Ovary (tissue), 9 donors: ENCODE measurements around the gene PITPNM3. TPM values are rescaled to one million over a fixed set of nuclear protein-coding genes. Genes with fewer than 3 reads are reported as not detected.

Source experiments
- DNase-seq, 5 donors: peaks; one replicate each; pipeline ENCODE4 v3.0.0-alpha.2; 2019 to 2020
- H3K27ac ChIP-seq, 2 donors: fragments of 200-600 bp; one replicate each; pipeline versions ENCODE4 v1.5.1 to v1.8.0; 2019 to 2022
- H3K27me3 ChIP-seq: fragments of 200-600 bp; one replicate; pipeline ENCODE4 v1.8.0; 2022
- H3K36me3 ChIP-seq: fragments of 200-600 bp; sonication (generic); one replicate; pipeline ENCODE4 v1.5.1; 2019
- H3K4me1 ChIP-seq: one replicate; pipeline ENCODE4 v1.8.1; 2013; ENCODE audit warnings: mild to moderate bottlenecking, moderate library complexity; ENCODE audit not compliant: insufficient read depth
- H3K4me3 ChIP-seq: fragments of 200-600 bp; sonication (generic); one replicate; pipeline ENCODE4 v1.5.1; 2017
- H3K9me3 ChIP-seq, 2 donors: fragments of 200-600 bp in 1 of 2; sonication (generic) in 1 of 2; one replicate each; pipeline versions ENCODE4 v1.5.1 to v1.8.1; 2013 to 2019; ENCODE audit warnings: mild to moderate bottlenecking in 1 of 2, moderate library complexity in 1 of 2
- CTCF ChIP-seq, 3 donors: fragments of 450-650 bp in 2 of 3; fragments of 200-600 bp in 1 of 3; IDR thresholded peaks; one replicate each; pipeline versions ENCODE4 v1.5.1 to v1.8.0; 2016 to 2022; ENCODE audit warnings: antibody characterized with exemption in 3 of 3, mild to moderate bottlenecking in 1 of 3
- EP300 ChIP-seq: sonication (generic); formaldehyde crosslinking; IDR thresholded peaks from one replicate; pipeline ENCODE4 v1.6.1; 2017; ENCODE audit warnings: antibody characterized with exemption
- POLR2A ChIP-seq: fragments of 450-650 bp; IDR thresholded peaks from one replicate; pipeline ENCODE4 v1.6.1; 2017; ENCODE audit warnings: antibody characterized with exemption, mild to moderate bottlenecking, moderate library complexity
- WGBS, 3 donors: extraction: QIAGEN DNeasy Blood & Tissue Kit in 1 of 3; methylation state at CpG; one replicate each; pipeline versions ENCODE4 v1.1.5 to v1.1.7; 2013 to 2017; 5-methylcytosine and 5-hydroxymethylcytosine counted together
- intact Hi-C, 4 donors: fragments of 100-400 bp; cut with DNase I; formaldehyde crosslinking; loops; one replicate each; pipeline versions ENCODE4 v1.11.0 to v1.15.1; 2022 to 2023
- polyA plus RNA-seq, 2 donors: library from polyadenylated mRNA; stranded (reverse); fragments of 200-250 nt in 1 of 2; fragments of 350-450 nt in 1 of 2; fragmentation: Illumina TruSeq in 1 of 2; extraction: RNeasy Lipid Tissue Mini Kit (QIAGEN cat#74804) in 1 of 2; gene quantifications; one replicate each; pipeline ENCODE4 v1.2.3, GENCODE V29; 2013 to 2014
- total RNA-seq, 7 donors: library from RNA; depleted of rRNA in 2 of 7; stranded (reverse); fragments of >200 nt in 2 of 7; fragmentation: NEBNext Ultra II Directional in 3 of 7; extraction: Animal tissue kit (Norgen Biotek cat#: 25700) in 3 of 7; gene quantifications; one replicate each; pipeline versions ENCODE4 v1.1.0 to v1.2.4, GENCODE V29; 2016 to 2023
- donor health status: DM: no; HTN: no; CAD: no; lungs with moderate emphysema.
- donor health status: DM: no; HTN: no; CAD: no.
- donor health status: Bipolar disorder and iron deficiency.
- donor health status: DM: yes; HTN: yes; CAD: no.
- donor health status: DM: no; HTN: no; CAD: no.
- donor health status: DM: yes; HTN: yes; CAD: no.

The PITPNM3 gene
- total and polyA plus RNA-seq, 9 donors: 10.0 to 68.7 (median 17.9) TPM

GRCh38 chr17:6482105-6482455, 74.3 kb downstream of the PITPNM3 start:
- H3K36me3 ChIP-seq: no peaks in the 10 kb centered on the region
- no peaks in the 10 kb centered on the region for H3K27me3 ChIP-seq
- intact Hi-C loops: no loop called here
- 88 to 93% (median 91%) methylated on average over 6 of the region's 6 CpGs for WGBS, 3 donors
- H3K9me3 ChIP-seq: no peaks in the 10 kb centered on the region
- no peak overlapping the region for H3K27ac ChIP-seq
- TF ChIP-seq CTCF (IDR thresholded peaks at IDR 0.05): no peak
- no peak for TF ChIP-seq EP300
- TF ChIP-seq POLR2A: no peak
- peaks cover 2% of the 10 kb centered on the region for H3K4me1 ChIP-seq
- no peak overlapping the region for H3K4me3 ChIP-seq
- no peak for DNase-seq

- Histone ChIP-seq H3K27me3 (no peaks in the 10 kb centered on the region), H3K36me3 (no peaks in the 10 kb centered on the region), H3K4me1 (no peaks in the 10 kb centered on the region), H3K27ac (no peak overlapping the region), H3K4me3 (no peak overlapping the region), H3K9me3 (no peaks in the 10 kb centered on the region)
- intact Hi-C loops: no loop called here
- DNase-seq: no peak
- WGBS, 3 donors: 57 to 78% (median 74%) methylated on average over 9 of the region's 9 CpGs
- no peak for TF ChIP-seq EP300
- TF ChIP-seq POLR2A: no peak
- no peak for TF ChIP-seq CTCF (IDR thresholded peaks at IDR 0.05)
These were observed 76.1 kb downstream of the PITPNM3 start for GRCh38 chr17:6480303-6480675.

- Histone ChIP-seq H3K4me1 (no peaks in the 10 kb centered on the region), H3K27ac (no peak overlapping the region), H3K9me3 (no peaks in the 10 kb centered on the region), H3K27me3 (no peaks in the 10 kb centered on the region), H3K36me3 (no peaks in the 10 kb centered on the region), H3K4me3 (no peak overlapping the region)
- intact Hi-C loops: loop anchor here in 1 of 4 donors (10.0 kb wide), 1 partner anchor 155 kb away; no protein-coding TSS in a partner anchor
- TF ChIP-seq EP300: no peak
- TF ChIP-seq CTCF (IDR thresholded peaks at IDR 0.05): no peak
- no peak for TF ChIP-seq POLR2A
- WGBS, 3 donors: 48 to 69% (median 66%) methylated on average over 13 of the region's 13 CpGs
- DNase-seq: peak in 1 of 5 donors; percentile 56
These were observed 76.6 kb downstream of the PITPNM3 start for GRCh38 chr17:6479622-6480302.

- no peaks in the 10 kb centered on the region for H3K27me3 ChIP-seq
- H3K27ac ChIP-seq: no peak overlapping the region
- WGBS, 3 donors: 80 to 84% (median 83%) methylated on average over 11 of the region's 11 CpGs
- no peaks in the 10 kb centered on the region for H3K9me3 ChIP-seq
- no peak overlapping the region for H3K4me3 ChIP-seq
- DNase-seq: no peak
- intact Hi-C loops: loop anchor here in 1 of 4 donors (10.0 kb wide), 1 partner anchor 156 kb away; no protein-coding TSS in a partner anchor
- H3K36me3 ChIP-seq: no peaks in the 10 kb centered on the region
- H3K4me1 ChIP-seq: no peaks in the 10 kb centered on the region
- no peak for TF ChIP-seq CTCF (IDR thresholded peaks at IDR 0.05)
- no peak for TF ChIP-seq POLR2A
- no peak for TF ChIP-seq EP300
These were observed 77.9 kb downstream of the PITPNM3 start for GRCh38 chr17:6478486-6478885.
